ENCODE data around the gene VWDE.
"Not testable (repeated sequence)": the region's sequence is repeated elsewhere in the genome, so short reads cannot be mapped to it uniquely, and the experiment has no call there.

Gene VWDE

DNA sequence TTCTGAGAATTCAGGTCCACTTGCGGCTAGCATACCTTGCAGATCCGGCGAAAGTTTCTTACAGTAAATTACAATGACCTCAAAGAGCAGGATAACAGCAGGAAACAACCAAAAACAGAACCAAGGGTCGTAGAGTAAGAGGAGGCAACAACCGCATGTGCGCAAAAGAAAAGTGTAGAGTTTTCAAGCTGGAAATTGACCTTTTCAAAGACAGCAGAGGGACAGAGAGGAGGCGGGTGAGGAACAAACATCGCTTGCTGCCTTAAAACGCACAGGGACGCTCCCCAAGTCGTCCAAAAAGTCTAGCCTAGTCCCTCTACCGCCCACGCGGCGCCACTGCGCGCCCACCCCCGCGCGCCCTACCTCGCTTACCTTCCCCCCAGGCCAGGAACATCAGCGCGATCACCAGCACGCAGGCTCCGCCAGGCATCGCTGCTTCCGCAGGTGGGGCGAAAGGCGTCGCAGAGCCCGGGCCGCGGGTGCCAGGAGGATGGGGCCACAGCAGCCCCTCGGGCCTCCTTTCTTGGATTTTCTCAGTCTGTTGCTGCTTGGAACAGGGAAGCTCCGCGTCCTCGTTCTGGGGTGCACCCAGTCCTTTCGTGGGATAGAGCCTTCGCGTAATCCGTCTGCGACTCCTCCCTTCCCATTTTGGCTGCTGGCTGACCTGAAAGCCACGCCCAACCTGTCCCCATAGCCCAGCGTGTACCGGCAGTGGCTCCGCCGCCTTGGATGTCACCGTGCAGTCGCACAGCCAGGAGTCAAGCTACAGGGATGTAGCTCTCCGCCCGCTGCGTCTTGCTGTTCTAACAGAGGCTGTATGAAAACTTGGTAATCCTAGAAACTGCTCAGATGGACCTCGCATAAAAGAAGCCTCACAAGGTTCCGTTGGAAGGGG is at the start of gene VWDE:
TSS of gene VWDE (minus strand) at position 579 of the 895 bp plus-strand sequence. CDS start at position 430, 149 bp downstream.
- no peak for DNase-seq (ENCODE audit: low read depth, low spot score)

DNA sequence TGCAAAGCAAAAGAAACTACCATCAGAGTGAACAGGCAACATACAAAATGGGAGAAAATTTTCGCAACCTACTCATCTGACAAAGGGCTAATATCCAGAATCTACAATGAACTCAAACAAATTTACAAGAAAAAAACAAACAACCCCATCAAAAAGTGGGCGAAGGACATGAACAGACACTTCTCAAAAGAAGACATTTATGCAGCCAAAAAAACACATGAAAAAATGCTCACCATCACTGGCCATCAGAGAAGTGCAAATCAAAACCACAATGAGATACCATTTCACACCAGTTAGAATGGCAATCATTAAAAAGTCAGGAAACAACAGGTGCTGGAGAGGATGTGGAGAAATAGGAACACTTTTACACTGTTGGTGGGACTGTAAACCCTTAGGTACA is 49.5 kb upstream of the VWDE start:
- not testable (repeated sequence) for DNase-seq (ENCODE audit: low read depth, low spot score)

DNA sequence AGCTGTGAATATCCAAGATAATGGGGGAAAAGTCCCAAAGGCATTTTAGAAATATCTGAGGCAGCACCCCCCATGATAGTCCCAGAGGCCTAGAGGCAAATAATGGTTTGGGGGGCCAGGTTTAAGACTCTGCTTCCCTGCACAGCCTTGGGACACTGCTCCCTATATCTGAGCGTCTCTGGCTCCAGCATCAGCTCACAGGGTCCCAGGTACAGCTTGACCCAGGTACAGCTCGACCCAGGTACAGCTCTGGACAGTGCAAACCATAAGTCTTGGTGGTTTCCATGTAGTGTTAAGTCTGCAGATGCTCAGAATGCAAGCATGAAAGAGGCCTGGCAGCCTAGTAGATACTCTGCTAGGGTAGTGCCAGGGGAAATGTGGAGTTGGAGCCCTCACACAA is 47.0 kb upstream of the VWDE start:
- no peak for DNase-seq (ENCODE audit: low read depth, low spot score)

DNA sequence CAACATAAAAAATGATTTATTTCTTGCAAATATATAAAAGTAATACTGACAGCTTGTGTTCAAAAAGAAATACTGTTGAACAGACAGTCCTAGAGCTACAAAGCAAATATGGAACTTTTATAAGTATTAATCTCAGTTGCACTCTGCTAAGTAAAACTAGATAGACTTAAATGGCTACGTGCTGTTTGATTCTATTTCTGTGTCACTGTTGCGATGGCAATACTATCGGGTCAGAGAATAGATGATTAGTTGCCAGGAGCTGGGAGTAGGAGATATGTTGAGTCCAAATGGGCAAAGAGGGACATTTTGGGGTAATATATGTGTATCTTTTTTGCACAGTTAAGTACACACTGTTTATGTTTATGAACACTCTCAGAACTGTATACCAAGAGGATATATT is 41.1 kb upstream of the VWDE start:
- DNase-seq (ENCODE audit: low read depth, low spot score), result no peak

DNA sequence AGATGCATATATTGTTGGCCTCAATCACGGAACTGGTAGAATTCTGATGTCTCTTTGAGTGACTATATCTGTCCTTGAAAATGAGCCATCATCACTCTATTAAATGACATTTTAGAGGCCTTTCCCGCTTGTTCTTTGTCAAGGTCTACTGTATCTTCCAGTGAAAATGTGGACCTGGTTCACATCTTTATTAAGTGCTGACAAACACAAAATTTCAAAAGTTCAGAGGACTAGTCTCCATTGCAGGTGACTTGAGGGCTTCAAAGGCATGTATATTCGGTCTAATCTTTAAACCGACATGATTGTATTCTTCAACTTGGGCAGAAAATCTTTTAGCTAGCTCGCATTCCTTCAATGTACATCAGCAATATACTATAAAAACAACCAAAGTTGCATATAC is 36.6 kb upstream of the VWDE start:
- no peak for DNase-seq (ENCODE audit: low read depth, low spot score)

DNA sequence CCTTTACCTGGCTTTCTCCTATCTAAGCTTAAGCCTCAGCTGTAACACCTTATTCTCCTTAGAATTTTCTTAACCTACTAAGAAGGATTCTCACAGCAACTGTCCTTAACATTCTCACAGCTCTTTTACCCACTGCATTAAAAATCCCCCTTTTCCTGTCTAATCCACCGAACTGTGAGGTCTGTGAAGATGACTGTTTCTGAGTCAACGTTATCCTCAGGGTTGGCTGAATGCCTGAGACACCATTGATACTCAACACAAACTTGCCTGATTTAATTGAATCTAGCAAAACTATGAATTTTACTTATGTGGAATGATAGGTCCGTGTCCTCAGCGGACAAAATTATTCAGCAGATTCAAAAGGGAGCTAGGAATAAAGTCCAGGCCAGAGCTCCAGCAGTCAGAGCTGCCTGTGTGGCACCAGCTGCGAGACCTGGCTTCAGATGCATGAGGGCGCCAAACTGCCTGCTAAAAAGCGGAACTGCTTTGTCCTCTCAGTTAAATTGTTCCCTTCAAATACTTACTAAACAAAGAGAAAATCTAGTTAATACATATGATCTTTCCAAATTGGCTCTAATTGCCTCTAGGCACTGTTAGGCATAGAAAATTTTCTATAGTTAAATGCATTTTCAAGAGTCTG is 33.4 kb upstream of the VWDE start:
- DNase-seq (ENCODE audit: low read depth, low spot score), result no peak

DNA sequence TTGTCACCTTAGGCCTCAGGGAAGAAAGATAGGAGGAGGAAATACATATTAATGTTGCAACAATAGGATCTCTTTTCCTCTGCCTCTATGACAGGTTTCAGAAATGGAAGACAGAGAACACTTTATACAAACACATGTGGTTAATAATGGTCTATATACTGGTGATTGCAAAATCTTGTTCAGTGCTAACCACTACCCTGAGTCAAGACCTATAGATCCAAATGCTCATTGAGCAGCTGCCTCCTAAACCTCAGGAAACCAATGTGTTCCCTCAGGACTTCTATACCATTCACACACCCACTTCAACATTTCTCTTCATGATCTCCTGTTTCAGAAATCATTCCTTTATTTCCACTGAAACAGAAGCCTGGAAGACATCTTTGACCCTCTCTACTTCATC is 32.5 kb upstream of the VWDE start:
- DNase-seq (ENCODE audit: low read depth, low spot score), result no peak

DNA sequence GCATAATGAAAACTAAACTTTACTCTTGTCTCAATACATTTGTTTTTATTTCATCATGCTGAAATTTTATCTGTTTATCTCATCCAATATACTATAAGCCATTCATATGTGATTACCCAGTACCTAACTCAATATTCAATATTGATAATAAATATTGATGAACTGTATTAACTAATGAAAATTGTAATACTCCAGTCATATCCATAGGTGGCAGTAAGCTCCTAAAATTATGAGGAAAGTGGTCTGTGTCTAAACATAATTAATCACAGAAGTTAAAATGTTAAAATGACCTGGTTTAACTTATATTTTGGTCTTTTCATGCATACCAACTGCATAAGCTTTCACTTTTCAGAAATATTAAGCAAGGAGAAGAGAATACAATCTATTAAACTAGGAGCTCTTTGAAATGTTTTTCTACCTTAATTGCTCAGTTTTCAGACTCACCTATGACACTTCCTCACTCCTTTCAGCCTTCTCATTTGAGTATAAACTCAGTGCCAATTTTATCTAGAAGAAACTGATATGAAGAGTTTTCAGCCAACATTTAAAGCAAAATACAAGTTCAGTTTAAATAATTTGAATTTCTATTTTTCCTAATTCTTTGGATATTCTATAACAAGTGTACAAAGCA is 30.5 kb upstream of the VWDE start:
- DNase-seq (ENCODE audit: low read depth, low spot score), result no peak

DNA sequence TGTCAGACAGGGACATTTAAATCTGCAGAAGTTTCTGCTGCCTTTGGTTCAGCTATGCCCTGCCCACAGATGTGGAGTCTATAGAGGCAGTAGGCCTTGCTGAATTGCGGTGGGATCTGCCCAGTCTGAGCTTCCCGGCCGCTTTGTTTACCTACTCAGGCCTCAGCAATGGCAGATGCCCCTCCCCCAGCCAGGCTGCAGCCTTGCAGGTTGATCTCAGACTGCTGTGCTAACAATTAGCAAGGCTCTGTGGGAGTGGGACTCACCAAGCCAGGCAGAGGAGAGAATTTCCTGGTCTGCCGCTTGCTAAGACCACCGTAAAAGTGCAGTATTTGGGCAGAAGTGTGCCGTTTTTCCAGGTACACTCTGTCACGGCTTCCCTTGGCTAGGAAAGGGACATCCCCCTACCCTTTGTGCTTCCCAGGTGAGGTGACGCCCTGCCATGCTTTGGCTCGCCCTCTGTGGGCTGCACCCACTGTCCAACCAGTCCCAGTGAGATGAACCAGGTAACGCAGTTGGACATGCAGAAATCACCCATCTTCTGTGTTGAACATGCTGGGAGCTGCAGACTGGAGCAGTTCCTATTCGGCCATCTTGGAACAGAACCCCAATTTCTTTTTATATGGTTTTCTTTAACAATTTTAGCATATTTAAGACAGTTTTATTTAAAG is 28.4 kb upstream of the VWDE start:
- DNase-seq (ENCODE audit: low read depth, low spot score), result no peak

DNA sequence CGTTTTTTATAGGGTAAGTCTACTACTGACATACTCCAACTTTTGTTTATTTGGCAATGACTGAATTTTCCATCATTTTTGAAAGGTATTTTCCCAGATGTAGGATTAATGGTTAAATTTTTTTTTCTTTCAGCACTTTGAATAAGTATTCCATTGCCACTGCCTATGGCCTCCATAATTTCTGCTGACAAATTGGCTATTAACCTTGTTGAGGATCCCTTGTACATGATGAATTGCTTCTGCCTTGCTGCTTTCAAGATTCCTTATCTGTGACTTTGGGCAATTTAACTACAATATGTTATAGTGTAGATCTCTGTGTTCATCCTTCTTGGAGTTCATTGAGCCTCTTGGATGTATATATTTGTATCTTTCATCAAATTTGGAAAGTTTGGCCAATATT is 21.6 kb upstream of the VWDE start:
- DNase-seq (ENCODE audit: low read depth, low spot score), result no peak

DNA sequence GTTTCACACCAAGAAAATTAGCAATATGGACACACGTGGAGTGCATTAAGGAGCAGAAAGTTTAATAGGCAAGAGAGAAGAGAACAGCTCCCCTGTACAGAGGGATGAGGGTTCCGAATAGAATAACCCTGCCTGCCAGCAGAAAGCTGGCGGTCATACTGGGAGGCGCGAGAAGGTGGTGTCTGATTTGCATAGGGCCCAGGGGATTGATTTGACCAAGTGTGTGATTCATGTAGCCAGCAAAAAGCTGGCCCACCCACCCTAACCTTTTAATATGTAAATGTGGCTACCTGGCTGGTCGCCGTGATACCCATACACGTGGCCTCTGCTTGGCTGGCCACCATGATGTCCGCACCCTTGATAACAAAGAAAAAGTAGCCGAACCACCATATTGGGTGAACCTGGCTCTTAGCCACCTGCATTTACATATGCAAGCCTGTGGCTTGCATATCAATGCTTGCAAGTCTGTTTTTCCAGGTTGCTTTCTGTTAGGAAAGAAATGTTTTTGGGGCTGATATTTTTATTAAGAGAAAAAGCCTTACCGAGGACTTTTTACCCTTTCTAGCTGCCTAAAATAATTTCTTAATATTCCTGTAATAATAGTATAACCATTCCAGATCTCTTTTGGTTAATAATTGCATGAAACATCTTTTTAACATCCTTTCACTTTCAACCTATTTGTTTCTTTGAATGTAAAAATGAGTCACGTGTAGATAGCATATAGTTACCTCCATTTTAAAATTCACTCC is 20.5 kb upstream of the VWDE start:
- DNase-seq (ENCODE audit: low read depth, low spot score), result no peak

DNA sequence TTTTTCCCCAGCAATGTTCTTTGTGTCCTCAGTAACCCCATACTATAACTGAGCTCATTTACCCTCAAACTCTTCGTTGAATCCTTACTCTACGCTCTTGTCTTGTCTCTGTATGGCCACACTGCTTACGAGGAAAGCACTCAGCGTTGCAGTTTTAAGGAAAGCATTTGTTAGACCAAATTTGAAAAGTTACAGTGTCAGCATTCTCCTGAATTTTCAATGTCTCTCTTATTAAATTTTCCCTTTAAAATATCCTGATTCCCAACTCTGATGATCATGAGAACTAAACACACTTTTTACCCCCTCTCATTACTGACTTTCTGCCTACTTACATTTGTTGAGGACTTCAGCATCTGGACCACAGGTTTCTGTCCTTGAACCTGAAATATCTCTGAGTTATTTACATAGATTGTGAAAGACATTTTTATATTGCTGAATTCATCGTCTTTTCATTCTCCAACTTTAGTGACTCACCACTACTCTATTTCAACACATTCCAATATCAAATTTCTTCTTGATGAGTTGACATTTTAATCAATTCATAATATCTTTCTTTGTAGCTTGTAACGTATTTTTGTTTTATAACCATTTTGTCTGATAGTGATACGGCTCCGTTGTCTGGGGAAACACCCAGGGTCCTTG is 19.8 kb upstream of the VWDE start:
- no peak for DNase-seq (ENCODE audit: low read depth, low spot score)

DNA sequence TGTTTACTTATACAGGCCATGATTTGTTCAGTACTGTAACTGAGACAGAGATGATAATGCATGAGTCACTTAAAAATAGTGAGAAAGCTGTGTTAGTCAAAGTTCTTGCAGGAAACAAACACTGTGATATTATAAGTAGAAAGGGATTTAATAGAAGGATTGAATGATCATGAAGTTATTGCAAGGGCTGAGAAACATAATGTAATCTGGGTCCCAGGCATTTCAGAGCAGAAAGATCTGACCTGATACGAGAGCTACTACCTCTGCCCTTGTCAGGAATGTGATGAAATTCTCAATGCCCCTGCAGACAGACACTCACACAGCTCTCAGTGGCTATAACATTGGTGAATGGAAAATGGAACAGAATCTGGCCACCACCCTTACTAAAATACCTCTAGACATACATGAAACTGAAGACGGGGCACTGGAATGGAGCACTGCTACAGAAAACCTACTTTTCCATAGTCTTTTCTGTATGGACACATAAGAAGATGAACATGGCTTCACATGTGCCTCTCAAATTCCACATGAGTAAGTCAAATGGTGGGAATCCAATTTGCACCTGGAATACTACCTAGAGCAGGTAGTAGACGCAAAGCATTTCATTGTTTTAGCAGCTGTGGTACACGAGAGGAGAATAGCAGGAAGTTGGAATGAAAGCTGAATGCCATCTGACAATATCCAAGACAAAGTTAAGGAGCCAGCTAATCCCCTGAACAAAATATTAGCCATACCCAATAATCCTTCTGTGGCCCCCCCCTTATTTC is 19.1 kb upstream of the VWDE start:
- no peak for DNase-seq (ENCODE audit: low read depth, low spot score)

DNA sequence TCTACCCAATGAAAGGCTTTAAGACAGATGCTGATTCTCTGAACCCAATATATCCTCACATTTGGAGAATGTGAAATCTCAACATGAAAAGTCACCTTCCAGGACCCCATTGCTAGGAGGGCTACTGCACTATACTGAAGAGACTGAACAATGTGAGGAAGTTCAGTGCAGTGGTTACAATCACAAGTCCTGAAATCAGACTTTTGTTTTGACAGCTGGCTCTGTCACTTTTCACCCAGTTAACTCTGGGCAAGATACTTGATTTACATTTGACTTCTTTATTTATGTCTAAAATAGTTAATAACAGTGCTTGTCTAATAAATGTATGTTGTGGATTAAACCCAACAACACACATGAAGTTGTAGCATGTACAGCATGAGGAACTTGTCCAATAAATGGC is 14.8 kb upstream of the VWDE start:
- DNase-seq (ENCODE audit: low read depth, low spot score), result no peak

DNA sequence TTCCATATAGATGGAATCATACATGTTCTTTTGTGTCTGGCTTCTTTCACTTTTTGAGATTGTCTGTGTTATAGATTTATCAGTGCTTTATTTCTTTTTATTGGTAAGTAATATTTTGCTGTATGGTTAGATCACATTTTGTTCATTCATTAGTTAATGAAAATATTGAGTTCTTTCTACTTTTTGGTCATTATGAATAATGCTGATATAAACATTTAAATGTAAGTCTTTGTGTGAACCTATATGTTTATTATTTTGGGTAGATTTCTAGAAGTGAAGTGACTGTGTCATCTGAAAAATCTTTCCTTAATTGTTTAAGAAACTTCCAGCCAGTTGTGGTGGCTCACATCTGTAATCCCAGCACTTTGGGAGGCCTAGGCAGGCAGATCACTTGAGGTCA is 11.4 kb upstream of the VWDE start:
- no peak for DNase-seq (ENCODE audit: low read depth, low spot score)

DNA sequence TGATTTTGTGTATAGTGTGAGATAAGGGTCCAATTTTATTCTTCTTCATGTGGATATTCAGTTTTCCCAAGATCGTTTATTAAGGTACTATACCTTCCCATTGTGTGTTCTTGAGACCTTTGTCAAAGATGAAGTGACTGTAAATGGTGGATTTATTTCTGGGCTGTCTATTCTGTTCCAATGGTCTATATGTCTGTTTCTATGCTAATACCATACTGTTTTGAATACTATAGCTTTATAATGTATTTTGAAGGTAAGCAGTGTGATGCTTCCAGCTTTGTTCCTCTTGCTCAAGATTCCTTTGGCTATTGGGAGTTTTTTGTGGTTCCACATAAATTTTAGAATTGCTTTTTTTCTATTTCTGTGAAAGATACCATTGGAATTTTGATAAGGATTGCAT is 8.7 kb upstream of the VWDE start:
- no peak for DNase-seq (ENCODE audit: low read depth, low spot score)

DNA sequence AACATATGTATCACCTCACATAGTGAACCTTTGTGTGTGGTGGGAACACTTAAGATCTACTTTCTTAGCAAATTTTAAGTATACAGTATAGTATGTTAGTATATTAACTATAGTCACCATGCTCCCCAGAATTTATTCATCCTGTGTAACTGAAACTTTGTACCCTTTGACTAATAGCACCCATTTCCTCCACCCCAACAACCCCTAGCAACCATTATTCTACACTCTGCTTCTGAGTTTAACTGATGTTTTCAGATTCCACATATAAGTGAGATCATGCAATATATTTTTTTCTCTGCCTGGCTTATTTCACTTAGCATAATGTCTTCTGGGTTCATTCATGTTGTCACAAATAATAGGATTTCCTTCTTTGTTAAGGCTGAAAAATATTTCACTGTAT is 6.9 kb upstream of the VWDE start:
- DNase-seq (ENCODE audit: low read depth, low spot score), result no peak

DNA sequence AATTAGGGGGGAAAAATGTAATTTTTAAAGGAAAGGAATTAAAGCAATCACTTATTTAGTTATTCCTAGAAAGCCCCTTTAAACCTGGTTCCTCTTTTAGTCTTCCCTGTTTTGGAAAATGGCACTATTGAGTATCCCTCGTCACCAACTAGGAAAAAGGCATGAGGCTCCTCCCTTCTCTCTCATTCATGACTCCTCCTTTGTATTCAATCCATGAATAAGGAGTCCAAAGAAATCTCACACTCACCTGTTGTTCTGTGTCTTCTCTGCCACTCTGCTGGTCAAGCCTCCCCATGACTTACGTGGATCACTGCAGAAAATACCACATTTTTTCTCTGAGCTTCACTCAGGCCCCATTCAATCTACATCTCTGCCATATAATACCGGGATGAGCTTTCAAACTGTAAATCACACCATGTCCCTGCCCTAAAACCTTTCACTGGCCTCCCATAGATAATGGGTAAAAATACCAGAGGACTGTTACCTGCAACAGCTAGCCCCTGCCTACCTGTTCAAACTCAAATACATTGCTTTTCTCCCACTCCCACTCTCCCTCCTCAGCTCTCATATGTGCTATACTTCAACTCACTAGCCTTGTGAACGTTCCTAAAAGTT is 5.5 kb upstream of the VWDE start:
- DNase-seq (ENCODE audit: low read depth, low spot score), result no peak

DNA sequence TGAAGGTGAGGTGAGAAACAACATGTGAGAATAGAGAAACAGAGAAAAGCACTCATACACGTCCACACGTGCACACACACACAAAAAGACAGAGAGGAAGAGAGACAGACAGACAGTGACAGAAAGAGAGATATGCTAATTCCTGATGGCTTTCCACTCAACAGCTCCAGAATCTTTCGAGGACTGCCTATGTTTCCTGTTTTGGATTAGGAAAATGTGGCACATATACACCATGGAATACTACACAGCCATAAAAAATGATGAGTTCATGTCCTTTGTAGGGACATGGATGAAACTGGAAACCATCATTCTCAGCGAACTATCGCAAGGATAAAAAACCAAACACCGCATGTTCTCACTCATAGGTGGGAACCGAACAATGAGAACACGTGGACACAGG is 4.0 kb upstream of the VWDE start:
- not testable (repeated sequence) for DNase-seq (ENCODE audit: low read depth, low spot score)

DNA sequence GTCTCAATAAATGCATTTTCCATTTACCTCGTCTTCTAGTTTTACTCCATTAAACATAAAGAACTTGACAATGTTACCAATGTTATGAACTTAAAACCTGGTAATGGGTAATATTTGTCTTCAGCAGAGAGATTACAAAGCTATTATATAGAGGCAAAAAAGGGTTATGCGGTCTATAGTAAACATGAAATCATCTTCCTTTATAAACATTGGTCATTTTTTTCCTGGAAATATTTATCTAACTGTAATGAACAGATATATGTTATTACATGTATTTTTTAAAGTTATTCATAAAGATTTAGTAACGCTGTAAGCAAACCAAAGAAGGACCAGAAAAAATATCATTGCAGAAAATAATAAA is 1.3 kb downstream of the VWDE start:
- no peak for DNase-seq (ENCODE audit: low read depth, low spot score)

Data from brain pericyte (primary cell).